HT-29 (cell line): Measurements from ENCODE around the gene TAGLN2. TPM values are rescaled to one million over a fixed set of nuclear protein-coding genes. Genes with fewer than 3 reads are reported as not detected.

Experiments
- DNase-seq: peaks from one replicate; pipeline ENCODE4 v3.0.0-alpha.2; 2015; ENCODE audit warnings: low spot score
- total RNA-seq: library from RNA; depleted of rRNA; stranded (reverse); fragments of >200 nt; shearing (Covaris generic); gene quantifications from 2 replicates; pipeline ENCODE4 v1.2.3, GENCODE V29; 2014; rRNA removed

TAGLN2 gene
- 778 and 828 TPM in 2 replicates for total RNA-seq

GRCh38 chr1:159924791-159925718 is at the start of gene TAGLN2:
Gene TAGLN2, minus strand, starts transcription at chr1:159925507. Its CDS starts 4,998 bp downstream, at chr1:159920509.
- DNase-seq: peak; percentile 95

- DNase-seq: no peak
These were observed 49.2 kb upstream of the TAGLN2 start for GRCh38 chr1:159974350-159974965.

- no peak for DNase-seq
These were observed 48.1 kb upstream of the TAGLN2 start for GRCh38 chr1:159973350-159973940.

GRCh38 chr1:159972443-159973205 is 47.3 kb upstream of the TAGLN2 start:
- DNase-seq: no peak

DNA sequence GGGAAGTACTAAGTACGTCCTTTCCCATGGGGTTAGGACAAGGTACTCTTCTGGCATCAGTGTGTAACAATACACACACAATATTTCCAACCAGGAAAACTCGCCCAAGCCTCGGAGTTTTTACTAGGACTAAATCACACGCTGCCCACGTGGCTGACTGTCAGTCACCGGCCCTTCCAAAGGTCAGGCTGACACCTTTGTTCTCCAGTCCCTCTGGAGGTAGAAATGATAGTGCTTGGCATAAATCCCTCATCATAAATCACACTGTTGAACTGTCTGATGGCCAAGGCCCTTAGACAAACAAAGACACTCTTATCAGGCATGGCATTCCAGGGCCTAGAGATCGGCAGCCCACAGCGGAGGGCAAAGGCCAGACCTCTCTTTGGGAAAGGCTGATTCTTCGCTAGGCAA is 45.6 kb upstream of the TAGLN2 start:
- DNase-seq: peak; percentile 65

DNA sequence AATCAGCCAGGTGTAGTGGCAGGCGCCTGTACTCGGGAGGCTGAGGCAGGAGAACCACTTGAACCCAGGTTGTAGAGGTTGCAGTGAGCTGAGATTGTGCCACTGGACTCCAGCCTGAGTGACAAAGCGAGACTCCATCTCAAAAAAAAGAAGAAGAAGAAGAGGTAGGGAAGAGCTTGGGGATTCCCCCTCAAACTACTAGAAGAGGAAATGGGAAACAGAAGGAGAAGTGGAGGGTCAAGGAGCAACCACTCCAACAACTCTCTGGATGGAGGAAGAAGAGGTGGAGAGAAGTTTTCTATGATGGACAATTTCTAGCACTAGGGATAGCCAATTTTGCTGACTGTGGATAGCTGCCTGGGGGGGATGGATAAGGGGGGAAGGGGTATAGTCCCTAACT is 43.6 kb upstream of the TAGLN2 start:
- DNase-seq: no peak

- DNase-seq: no peak
These were observed 40.0 kb upstream of the TAGLN2 start for GRCh38 chr1:159965263-159965662.

- DNase-seq: no peak
These were observed 38.8 kb upstream of the TAGLN2 start for GRCh38 chr1:159964144-159964543.

GRCh38 chr1:159962176-159962575 is 36.9 kb upstream of the TAGLN2 start:
- DNase-seq: no peak

- no peak for DNase-seq
These were observed 36.3 kb upstream of the TAGLN2 start for GRCh38 chr1:159961636-159962035.

DNA sequence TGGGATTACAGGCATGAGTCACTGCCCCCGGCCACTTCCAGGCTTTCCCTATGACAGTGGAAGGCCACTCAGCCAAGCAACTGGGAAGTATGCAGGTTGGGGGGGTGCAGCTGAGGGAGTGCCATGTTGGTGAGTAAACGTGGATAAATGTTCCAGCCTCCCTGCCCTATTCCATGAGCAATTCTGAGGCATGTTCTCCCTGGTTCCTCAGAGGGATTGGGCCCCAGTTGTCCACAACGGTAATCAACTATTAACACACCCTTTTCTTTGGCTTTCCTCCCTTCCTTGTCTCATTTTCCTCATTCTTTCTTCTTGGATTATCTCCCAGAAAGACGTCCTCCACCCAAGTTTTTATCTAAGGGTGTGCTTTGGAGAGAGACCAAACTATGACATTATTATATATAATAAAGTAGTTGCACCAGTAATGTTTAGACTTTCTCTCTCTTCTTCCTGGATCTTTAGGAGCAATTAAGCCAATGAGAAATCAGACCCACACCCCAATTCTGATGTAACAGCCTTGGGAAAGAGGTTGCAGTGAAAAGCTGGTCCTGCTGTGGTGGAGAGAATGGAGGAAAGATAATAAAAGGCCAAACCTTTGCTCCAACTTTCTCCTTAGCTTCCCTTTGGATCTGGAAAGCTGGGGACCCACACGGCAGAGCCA is 35.5 kb upstream of the TAGLN2 start:
- peak; percentile 49 for DNase-seq

DNA sequence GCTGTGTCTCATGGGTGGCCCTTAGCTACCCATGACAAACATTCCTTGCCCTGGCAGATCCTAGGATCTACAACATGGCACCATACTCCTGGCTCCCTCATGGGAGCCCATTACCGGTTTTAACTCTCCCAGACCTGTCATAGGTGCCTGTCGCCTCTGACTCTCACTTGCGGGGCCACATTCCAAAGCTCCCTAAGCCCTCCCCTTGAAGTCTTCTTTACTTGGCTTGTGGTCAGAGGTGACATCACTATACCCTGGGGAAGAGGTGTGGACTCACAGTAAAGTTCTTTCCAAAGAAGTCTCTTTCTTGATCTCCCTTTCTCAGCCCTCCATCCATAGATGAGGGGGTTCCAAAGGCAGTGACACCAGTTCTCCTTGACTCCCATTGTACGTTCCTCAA is 34.1 kb upstream of the TAGLN2 start:
- peak; percentile 51 for DNase-seq

- DNase-seq: no peak
These were observed 33.5 kb upstream of the TAGLN2 start for GRCh38 chr1:159958719-159959380.

- no peak for DNase-seq
These were observed 32.5 kb upstream of the TAGLN2 start for GRCh38 chr1:159957824-159958268.

GRCh38 chr1:159955456-159955855 is 30.1 kb upstream of the TAGLN2 start:
- no peak for DNase-seq

- no peak for DNase-seq
These were observed 28.5 kb upstream of the TAGLN2 start, which contains the start of gene SLAMF9 for GRCh38 chr1:159953536-159954515. Gene SLAMF9, minus strand, starts transcription at chr1:159954237. Its CDS starts 100 bp downstream, at chr1:159954137.

DNA sequence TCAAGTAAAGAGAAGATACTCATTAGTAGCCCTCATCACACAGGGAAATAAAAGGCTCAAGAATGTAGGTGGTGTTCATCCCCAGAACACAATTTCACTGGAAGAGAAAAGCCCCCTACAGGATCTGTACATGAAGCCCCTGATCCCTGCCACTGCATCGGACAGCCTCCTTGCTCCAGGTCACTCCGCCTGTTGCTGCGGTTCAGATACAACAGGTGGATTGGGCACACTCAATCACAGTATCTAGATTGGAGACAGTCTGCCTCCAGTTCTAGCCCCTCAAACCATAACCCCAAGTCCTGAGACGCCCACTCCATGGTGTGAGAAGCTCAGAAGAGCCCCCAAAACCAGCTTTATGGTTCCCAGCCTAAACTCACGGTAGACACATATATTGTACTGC is 27.6 kb upstream of the TAGLN2 start:
- DNase-seq: no peak

DNA sequence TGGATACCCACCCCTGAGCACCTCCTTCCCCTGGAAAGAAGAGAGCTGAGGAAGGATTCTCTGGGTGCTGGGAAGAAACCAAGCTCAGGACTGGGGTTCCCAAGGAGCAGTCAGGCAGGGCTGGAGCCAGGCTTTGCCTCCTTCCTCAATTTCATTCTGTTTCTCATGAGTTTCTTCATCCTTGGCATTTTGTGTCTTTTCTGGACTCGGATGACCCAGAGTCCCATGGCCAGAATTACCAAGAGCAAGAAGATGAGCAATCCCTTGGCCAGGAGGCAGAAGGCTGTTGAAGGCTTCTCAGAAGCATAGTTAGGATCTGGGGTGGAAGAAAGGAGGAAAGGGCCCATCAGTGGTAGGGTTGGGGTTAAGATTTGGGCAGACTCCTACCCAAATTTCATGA is 26.2 kb upstream of the TAGLN2 start:
- no peak for DNase-seq

DNA sequence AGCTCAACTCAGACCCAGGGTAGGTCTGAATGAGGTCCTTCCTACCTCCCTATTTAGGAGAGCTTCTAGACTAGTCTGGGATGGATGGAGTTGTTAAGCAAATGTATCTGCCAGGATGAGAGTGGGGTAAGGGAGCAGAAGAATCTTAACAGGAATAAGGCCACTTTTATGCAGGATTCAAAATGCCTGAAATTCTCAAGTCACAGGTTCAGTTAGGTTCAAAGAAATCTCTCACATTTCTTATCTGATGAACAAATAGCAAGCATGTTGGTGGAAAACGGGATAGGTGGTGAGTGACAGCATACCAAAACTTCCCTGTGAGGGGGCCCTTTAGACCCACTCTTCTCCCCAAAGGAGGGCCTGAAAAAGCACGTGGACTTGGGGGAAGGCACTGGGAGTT is 25.7 kb upstream of the TAGLN2 start:
- DNase-seq: no peak
